NCI-H2227 (cell line): ENCODE results near the gene ITGB5.

Experiments
- DNase-seq: peaks from one replicate; lab custom pipeline; 2025; ENCODE audit not compliant: unreplicated experiment; lab: John Stamatoyannopoulos, UW

The ITGB5 gene

GRCh38 chr3:124815781-124816180 lies 71.4 kb downstream of the ITGB5 start:
- DNase-seq: no peak

- DNase-seq: no peak
Observed at GRCh38 chr3:124814620-124815421, 72.3 kb downstream of the ITGB5 start.

GRCh38 chr3:124813541-124813940 lies 73.6 kb downstream of the ITGB5 start:
- no peak for DNase-seq

DNA sequence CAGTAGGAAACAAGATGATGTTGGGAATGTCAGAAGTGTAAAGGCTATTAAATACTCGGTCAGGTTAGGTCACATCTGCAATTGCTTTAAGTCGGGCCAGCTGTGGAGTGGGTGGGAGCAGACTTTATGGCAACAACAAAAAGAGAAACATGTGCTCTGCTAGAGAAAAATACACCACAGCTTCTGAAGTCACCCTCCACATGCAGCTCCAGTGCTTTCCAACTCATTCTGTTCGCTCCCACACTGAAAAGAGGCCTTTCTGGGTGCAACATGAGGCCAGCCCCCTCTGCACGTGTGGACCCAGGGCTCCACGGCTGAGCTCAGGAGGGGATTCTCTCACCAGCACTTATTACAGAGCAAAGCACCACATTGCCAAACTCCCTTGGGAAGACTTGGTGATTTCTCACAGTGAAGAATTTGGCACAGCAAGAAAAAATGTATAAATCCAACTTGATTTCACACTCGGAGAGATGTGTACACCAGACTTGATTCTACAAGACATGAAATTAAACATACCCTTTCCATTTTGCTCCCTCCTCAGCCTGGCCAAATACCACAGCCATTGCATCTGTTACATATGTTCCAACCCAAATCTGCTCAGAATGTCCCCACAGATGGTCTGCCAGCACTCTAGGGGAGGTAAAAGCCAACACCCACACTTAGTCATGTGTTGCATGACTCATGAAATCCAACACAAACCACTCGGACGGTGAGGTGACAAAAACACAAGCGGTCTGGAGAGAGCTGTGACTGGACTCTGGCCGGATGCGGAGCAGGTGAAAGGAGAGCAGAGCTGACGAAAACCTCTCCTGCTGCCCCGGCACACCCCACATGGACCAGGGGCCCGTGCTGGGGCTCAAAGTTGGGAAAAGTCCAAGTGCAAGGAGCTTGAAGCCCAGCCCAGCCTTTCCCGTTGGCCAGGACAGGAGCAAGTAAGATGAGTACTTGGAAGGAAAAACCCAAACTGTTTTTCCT lies 74.6 kb downstream of the ITGB5 start:
- no peak for DNase-seq

DNA sequence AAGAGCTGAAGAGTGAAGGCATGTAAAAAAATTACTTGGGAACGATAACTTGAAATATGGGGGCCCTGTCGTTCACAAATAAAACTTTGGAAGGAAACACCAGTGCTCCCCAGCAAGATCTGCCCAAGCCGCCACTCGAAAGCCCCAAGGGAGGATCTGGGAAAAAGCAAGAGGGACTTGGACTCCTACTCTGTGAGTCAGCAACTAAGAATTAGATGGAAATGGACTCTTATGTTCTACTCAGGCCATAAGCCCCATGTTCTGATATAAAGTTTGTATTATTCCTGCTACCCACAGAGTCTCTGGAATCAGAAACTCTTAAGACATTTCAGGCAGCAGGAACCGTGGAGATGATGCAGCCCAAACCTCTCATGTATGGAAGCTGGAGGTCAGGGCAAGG lies 75.7 kb downstream of the ITGB5 start:
- no peak for DNase-seq

DNA sequence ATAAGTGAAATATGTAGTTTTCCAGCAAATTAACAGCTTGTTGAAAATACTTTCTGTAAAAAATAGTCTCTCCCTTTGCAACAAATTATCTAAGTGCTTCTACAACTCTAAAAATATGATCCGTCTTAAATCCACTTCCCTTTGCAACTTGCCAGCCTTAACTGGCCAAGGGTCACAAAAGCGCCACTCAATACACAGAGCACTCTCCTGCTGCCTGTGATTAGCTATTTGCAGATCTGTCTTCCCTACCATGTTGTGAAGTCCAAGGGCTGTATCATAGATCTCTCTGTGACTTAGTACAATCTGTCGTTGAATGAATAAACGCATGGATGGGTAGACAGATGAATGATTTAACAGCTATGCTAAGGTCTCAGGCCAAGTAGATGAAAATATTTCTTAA lies 76.2 kb downstream of the ITGB5 start:
- DNase-seq: no peak

DNA sequence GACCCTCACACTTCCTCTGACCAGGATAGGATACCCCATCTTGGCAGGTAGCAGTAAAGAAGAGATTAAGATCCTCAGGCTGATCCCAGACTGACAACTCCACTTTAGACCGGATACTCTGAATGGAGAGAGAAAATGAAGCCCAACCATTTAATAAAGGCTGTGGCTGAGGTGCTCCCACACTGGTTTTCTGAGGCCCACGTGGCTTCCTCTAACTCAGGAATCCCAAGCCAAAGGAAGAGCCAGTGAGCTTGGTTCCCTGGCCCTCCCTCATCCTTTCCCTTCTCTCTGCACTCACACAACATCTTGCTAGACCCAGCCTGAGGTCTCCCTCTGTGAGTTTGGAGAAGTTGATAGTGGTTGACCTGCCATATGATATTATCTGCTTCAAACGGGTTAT lies 78.1 kb downstream of the ITGB5 start:
- DNase-seq: no peak

GRCh38 chr3:124805671-124806070 lies 81.5 kb downstream of the ITGB5 start:
- DNase-seq: no peak

- no peak for DNase-seq
Observed at GRCh38 chr3:124804875-124805274, 82.3 kb downstream of the ITGB5 start.

DNA sequence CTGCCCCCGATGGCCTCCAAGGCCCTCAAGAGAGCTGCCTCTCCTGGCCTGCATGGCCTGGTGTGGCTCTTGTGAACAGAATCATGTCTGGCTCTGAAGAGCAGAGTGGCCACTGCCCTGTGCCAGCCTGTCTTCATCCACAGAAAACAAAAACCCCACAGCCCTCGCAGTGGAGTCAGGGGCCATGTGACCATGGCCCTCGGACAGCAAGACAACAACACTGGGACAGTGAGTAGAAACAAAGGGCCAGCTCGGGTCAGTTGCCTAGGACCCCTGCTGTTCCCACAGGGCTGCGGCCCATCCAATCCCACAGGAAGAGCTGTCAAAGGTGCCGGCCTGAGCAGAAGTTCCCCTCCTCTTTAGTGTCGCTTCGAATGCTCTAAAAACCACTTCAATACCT lies 84.5 kb downstream of the ITGB5 start:
- DNase-seq: no peak

DNA sequence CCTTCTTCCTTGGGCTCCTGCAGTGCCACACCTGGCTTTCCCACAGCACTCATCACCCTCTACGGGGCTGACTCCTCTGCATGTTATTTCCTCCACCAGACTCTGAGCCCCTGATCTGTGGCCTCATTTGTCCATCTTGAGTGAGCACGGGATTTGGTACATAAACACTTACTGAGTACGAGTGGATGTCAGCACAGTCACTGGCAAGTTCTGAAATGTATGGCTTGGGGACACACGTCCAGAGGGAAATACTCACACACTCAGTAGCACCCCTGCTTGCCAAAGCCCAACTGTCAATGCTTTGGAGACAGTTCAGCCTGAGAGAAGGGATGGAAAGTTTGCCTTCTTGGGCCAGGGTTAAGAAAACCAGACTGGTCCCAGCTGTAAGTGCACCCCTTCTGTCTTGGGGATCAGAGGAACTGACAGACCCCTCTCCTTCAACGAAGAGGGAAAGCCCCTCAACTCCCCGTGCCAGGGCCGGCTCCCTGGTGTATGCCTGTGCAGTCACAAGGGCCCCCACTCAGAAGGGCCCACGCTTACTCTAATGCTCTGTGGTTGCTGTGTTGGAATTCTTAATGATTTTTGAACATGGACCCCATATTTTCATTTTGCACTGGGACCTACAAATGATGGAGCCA lies 85.0 kb downstream of the ITGB5 start:
- DNase-seq: no peak

- peak; percentile 35 for DNase-seq
Observed at GRCh38 chr3:124800511-124801258, 86.5 kb downstream of the ITGB5 start.

GRCh38 chr3:124800076-124800475 lies 87.1 kb downstream of the ITGB5 start:
- no peak for DNase-seq

DNA sequence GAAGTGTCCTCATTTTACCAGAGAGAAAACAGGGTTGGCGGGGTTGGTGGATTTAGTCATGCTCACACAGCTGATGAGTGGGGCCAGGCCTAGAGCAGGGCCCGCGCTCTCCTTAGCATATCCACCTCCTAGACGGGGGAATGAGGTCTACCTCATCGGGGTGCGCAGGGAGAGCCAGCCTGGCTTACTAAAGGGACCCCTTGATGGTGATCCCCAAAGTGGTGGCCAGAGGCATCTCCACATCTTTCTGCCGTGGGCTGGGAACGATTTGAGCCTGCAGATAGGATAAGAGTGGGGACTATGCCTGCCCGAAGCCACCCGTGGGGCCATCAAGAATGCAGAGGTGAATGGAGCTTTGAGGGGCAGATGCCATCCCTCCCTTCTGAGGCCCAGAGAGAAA lies 87.5 kb downstream of the ITGB5 start:
- no peak for DNase-seq

GRCh38 chr3:124797426-124797945 lies 89.7 kb downstream of the ITGB5 start:
- DNase-seq: no peak

DNA sequence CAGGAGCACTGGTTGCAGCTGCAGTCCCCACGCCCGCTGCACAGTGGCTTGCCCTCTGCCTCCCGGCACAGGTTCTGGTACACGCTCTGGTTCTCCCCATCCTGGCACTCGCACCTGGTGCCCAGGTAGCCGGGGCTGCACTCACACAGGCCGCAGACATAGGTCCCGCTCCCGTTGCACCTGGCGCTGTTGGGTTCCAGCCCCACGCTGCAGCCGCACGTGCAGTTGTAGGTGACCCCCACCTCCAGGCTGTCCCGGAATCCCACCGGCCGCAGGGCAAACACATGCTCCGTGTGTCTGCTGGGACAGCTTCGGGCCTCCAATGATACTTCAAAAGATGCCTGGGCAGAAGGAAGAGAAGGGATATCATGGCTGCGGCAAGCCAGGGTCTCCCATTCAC lies 90.7 kb downstream of the ITGB5 start:
- DNase-seq: no peak

DNA sequence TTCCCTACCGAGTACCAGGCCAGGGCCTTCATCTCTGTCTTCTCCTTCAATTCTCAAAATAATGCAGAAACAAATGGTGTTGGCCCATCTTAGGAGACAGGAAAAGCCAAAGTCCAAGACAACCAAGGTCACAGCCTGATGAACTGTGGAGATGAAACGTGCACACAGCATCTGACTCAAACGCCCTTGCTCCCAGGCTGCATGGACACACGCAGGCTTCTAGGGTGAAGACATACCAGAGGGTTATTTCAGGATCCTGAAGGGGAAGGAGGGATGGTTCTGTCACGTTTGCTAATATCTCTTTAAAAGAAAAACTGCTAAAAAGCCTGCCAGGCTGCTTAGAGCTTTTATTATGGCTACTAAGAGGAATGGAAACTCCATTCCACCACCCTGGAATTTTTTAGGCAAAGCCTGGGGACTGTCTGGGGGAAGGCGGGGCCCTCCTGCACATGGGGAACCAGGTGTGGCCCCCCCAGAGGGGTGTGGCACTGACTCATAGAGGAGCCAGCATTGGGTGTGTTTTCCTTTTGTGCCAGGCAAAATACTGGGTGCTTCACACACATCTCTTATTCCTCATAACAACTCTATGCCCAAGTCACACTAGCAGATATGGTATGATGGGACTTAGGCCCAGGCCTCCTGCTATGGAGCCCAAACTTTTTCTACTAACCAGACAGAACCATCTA lies 94.0 kb downstream of the ITGB5 start:
- no peak for DNase-seq

DNA sequence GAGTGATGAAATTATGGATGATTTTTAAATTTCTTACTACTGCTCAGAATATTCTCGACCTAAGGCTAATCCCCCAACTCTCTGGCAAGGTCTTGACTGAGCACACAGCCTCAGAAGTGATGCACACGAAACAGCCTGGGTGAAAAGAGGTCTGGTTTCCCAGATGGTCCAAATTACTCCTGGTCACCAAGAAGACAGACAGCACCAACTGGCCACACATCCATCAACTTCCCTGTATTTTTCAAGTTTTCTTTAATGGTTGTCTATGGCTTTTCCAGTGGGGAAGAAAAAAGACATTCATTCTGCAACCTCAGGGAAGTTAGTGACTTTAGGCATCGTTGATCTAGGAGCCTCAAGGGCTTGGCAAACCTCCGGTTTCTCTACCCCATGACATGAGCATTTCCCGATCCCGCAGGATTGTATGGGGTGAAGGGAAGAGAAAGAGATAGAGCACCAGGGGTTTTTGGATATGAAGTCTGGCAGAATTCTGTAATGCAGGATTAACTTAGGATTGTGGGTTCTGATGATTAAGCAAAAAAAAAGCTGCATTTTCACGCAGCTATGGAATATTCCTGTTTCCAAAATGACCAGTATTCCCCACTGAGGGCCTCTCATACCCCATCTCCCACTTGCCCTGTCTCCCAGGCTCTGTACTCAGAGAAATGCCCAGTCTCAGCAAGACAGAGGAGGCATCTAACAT lies 94.7 kb downstream of the ITGB5 start:
- DNase-seq: no peak

GRCh38 chr3:124791639-124792151 lies 95.5 kb downstream of the ITGB5 start:
- DNase-seq: no peak
